HEK293T (cell line): Measurements from ENCODE around the gene MAF.

ENCODE experiments used
- HDGF ChIP-seq: fragments of 450-650 bp; IDR thresholded peaks from 2 replicates; pipeline ENCODE4 v1.6.1; 2017; ENCODE audit warnings: antibody characterized with exemption, borderline replicate concordance
- NFRKB ChIP-seq: fragments of 450-650 bp; IDR thresholded peaks from 2 replicates; pipeline ENCODE4 v1.6.1; 2016; ENCODE audit warnings: mild to moderate bottlenecking, moderate library complexity
- SP1 ChIP-seq: fragments of 450-650 bp; IDR thresholded peaks from 2 replicates; pipeline ENCODE4 v1.6.1; 2017

DNA sequence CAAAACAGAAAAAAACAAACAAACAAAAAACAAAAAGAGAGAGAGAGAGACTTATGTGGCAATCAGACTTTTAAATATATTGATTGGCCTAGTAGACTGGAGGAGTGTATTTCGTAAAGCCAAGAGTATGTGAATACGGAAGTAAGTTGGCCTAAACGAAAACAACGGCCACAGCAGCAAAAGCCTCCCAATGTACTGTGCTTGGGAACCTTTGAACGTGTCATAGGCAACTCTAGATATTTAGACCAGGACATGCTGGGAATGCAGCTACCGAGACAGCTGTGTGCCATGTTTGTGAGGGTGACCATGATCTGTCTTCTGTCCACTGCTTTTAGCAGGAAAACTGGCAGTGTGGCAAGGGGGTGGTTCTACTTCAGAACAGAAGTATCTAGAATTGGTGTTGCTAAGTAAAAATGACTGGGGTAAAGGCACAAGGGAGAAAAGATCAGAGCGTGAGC, 7.4 kb downstream of the MAF start:
- TF ChIP-seq NFRKB (no peak), HDGF (no peak), SP1 (no peak)
